Hematopoietic multipotent progenitor cell treated with erythropoietin and hydrocortisone succinate and interleukin-3 and kit ligand, for 4 days (in vitro differentiated cells): Measurements from ENCODE around the gene ARL4A.

Experiments
- DNase-seq: peaks from one replicate; pipeline ENCODE4 v3.0.0-alpha.2; 2015

ARL4A gene

DNA sequence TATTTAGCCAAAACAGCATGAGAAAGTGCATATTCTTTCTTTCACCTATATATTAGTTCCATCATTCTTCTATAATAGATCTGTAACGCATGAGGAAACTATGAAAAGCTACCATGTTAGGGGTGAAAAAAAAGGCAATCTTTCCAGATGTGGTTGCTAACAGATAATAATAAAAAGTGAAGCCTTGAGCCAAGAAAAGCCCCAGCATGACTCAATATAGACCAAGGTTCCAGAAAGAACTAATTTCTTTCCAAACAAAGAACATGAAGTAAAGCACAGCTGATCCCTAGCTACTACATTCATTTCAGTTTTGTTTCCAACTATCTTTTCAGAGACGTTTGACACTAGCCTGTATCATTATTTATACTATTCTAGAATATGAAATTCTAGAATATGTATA is 16.4 kb downstream of the ARL4A start:
- DNase-seq, result no peak

DNA sequence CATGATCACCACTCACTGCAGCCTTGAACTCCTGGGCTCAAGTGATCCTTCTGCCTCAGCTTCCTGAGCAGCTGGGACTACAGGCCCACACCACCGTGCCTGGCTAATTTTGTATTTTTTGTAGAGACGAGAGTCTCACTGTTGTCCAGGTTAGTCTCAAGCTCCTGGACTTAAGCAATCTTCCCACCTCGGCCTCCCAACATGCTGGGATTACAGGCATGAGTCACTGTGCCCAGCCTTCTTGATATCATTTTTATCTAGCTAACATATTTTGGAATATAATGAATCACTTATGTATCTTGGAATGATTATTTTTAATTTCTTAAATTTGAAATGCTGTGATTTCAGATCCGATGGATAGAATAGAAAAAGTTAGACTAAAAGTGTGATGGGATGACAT is 18.4 kb downstream of the ARL4A start:
- DNase-seq, result no peak

- no peak for DNase-seq
Observed at GRCh38 chr7:12706900-12707536, 19.6 kb downstream of the ARL4A start.

DNA sequence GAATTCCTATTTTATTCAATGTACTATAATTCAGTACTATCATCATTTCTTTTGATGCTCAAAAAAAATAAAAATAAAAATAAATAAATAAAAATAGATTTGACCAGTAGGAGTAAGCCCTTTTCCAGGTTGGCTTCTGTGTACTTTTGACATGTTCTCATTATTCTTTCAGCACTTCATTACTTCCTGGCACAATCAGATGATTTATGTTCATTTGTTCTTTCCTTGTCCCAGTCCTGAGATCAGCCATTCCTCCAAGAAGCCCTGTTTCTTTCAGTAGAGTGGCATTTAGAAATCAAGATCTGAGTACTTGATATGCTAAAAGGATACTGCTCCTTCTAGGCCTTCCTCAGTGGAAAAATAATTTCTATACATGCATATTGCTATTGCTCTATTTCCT is 20.9 kb downstream of the ARL4A start:
- DNase-seq, result no peak

DNA sequence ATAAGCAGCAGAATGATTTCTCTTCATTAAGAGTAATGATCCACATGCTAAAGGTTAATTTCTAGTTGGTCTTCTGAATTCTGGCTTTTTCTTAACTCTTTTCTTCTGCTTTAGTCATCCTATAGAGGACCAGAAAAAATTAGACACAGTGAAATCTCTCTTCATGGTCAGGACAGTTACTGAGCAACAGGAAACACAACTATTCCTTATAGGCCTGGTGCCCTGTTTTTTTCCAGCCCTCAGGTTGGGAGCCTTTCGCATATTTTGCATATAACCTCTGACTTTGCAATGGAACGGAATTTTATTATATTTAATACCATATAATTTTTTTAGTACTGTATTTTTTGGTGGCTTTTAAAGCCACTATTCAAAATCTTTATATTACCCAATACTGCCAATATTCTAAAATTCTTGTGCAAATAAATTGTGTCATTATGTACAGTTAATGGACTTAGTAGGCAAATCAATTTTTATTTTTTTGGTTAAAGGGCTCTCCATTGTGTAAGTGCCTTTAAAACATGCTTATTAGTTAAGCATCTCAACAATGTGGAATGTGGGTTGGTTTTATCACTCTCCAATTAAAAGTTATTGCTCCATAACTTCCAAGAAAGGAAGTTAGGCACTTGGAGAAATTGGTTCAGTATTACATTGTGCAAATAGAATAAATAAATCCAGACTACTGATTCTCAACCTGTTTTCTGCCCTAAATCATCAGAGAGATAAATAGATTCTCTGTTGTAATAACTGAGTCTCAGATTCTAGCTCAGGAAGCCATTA is 22.5 kb downstream of the ARL4A start:
- DNase-seq, result no peak

- DNase-seq, result no peak
Observed at GRCh38 chr7:12711124-12711523, 23.7 kb downstream of the ARL4A start.

GRCh38 chr7:12712236-12712635 is 24.8 kb downstream of the ARL4A start:
- DNase-seq, result peak; percentile 43

DNA sequence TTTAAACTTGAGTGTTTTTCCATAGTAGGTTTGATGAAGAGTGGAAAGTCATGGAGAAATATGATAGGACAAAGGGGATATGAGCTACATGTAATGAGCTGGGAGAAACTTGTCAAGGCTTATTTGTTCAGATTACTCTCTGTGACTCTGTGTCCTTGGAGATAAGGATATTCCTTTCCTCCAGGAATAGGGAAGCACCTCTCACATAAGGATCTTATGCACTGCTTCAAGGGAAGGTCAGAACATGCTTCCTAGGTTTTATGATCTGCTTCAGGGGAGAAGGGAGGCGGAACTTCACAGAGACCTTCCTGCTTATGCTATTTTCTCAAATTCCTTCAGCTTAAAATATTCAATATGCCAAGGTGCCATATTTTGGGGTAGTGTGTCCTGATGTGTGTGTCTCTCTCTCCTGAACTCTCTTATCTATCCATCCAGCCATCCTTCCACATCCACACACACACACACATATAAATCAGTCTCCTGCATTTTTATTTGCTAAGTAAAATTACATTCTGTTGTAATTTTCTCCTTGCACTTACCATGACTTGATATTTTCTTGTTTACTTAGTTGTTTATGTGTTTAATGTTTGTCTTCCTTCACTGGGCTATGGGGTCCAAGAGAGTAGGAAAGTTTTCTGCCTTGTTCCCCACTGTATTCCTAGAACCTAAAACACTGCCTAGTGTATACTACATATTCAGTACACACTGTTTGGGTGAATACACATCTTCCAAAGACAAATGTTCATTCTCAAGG is 26.4 kb downstream of the ARL4A start:
- DNase-seq, result no peak

DNA sequence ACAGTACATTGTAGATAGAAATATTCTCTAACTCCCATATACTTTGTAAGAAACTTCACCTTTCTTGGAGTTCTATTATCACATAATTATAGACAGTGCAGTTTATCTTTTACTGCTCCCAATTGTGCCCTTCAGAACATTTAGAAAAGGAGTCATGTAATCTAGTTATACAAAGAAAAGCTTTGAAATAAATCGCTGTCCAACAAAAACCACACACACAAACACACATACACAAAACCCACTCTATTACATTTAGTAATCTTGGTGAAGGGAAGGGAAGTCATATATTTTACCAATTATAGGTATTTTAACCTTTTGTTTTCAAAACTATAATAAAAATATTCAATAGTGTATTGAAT is 26.9 kb downstream of the ARL4A start:
- no peak for DNase-seq

GRCh38 chr7:12715372-12716133 is 28.1 kb downstream of the ARL4A start:
- peak; percentile 97 for DNase-seq

- no peak for DNase-seq
Observed at GRCh38 chr7:12716134-12716681, 28.8 kb downstream of the ARL4A start.

- DNase-seq, result no peak
Observed at GRCh38 chr7:12716722-12717121, 29.3 kb downstream of the ARL4A start.

- DNase-seq, result peak; percentile 58
Observed at GRCh38 chr7:12719141-12719919, 31.9 kb downstream of the ARL4A start.

DNA sequence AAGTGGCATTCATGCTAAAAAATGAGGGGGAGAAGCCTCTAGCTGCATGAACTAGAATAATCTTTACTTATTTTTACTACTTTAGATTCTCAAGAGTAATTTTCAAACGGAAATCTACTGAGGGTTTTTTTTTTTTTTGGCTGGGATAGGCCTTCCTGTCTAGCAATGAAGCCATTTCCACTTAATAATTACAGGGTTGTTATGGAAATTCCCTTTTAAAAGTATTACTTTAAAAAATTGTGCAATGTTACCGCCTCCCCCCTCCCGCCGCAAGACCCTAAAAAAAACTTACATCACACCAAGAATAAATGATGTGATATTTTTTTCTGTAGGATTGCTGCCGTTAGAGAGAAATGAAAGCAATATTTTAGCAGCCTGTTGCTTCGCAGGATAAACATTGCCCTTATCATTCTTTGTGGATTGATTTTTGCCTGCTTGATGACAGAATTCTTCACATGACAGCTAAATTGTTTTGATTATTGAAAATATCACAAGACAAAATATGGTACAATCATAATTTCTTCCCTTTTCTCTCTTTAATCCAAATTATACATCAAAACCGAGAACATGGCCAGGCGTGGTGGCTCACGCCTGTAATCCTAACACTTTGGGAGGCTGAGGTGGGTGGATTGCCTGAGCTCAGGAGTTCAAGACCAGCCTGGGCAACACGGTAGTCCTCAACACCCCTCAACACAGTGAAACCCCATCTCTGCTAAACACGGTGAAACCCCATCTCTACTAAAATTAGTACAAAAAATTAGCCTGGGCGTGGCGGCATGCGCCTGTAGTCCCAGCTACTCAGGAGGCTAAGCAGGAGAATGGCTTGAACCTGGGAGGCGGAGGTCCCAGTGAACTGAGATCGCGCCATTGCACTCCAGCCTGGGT is 32.8 kb downstream of the ARL4A start:
- DNase-seq, result peak; percentile 37

GRCh38 chr7:12721286-12721830 is 33.9 kb downstream of the ARL4A start:
- peak; percentile 21 for DNase-seq

GRCh38 chr7:12722136-12722535 is 34.7 kb downstream of the ARL4A start:
- no peak for DNase-seq

DNA sequence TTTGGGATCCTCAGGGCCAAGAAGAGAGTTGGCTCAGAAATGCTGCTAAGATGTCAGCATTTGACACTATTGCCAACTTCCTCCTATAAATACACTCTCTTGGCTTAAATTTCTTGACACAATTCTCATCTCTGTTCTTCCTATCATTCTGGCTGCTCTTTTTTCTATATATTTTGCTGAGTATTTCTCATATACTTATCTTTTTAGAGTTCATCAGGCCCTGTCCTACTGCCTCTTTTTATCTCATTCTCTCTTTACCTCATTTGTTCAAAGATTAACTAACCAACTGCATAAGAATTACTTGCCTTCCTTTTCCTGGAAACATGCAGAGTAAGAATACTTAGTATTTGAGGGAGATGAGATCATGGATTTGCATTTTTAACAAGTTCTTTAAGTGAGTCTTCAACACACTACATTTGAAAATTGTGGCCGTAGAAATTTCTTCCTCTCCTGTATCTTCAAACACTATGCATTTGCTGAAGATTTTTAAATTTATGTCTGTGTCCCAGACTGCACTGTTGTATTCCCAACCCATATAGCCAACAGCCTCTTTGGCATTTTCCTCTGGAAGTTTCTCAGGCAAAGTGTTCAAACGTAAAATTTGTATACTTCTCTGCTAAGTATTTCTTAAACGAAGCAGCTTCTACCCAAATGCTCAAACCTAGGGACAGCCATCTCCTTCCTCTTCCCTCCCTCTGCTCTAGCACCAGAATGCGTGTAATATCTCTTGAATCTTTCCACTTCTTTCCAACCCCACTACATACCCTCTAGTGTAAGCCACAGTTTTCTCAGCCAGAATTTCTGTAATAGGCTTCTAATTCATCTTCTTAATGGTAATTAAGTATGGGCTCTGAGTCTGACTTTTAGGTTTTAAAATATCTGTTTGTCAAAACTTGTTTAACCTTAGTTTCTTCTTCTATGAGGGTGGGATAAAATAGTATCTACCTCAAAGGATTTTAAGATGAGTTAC is 35.5 kb downstream of the ARL4A start:
- peak; percentile 88 for DNase-seq

DNA sequence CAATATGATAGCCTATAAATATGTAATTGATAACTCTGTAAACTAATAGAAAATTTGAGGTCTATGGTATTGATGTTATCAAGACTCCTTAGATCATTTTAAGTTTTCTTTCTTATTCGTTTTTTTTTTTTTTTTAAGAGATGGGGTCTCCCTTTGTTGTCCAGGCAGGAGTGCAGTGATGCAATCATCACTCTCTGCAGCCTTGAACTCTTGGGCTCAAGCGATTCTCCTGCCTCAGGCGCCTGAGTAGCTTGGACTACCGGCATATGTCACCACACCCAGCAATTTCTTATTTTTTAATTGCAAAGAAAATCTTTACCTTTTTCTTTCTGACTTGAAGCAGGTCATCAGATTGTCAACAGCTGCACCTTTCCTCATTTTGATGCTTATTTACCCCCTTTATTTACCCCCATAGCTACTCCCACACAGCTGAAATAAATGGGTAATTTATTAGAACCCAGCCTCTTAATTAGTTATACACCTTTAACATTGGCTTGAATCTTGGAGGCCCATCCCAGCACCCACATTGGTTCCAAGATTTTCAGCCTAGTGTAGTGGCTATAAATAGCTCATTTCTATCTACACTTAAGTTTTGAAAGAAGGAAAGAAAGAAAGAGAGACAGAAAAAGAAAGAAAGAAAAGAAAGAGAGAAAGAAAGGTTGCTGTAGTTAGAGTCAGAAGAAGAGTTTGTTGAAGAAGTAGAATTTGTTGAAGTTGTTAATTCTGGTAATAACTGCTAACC is 38.3 kb downstream of the ARL4A start:
- DNase-seq, result no peak

DNA sequence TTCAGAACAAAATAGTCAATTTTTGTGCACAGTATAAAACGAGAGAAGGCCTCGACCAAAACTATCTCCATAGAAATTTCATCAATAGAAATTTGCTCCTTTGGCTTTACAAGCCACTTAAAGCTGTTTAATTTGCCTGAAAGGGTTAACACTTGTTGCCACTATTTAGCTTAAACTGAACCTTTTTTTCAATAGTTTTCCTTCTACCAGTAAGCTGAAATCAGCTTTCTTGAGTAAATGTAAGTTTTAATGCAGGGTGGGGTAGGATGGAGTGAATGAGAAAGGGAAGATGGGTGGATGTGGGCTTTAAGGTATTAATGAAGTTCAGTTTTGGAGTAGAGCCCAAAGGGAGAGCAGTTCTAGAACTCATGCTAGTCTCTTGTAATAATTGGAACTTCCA is 39.5 kb downstream of the ARL4A start:
- no peak for DNase-seq
